GM20000 (cell line): ENCODE measurements around the gene NHS.

Source experiments
- DNase-seq: peaks from one replicate; pipeline ENCODE4 v3.0.0; 2012; ENCODE audit warnings: low spot score
- TF ChIP-seq, protein P1 (sequence below): IDR thresholded peaks from 2 replicates; pipeline ENCODE4 v1.5.1; 2012; ENCODE audit warnings: mild to moderate bottlenecking, control low read depth; ENCODE audit errors: extremely low read depth, missing control alignments

Gene NHS

DNA sequence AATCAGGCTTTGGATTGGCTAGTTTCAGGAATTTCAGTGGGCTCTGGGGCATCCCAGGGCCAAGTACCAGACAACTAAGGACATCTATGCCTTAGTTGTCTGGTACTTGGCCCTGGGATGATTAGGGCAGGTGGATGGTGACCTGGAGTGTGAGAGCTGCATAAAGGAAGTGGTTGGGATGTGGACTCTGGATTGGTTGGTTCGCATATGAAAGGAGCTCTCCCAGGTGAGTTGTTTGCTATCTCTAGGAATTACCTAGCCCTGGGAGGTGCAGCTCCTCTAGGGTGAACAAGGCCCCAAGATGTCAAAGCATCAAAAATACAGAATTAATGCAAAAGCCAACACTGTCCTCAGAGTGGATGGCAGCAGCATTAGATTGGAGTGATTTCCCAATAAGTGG, 109.6 kb downstream of the NHS start:
- DNase-seq, result no peak
- TF ChIP-seq, protein P1, sequence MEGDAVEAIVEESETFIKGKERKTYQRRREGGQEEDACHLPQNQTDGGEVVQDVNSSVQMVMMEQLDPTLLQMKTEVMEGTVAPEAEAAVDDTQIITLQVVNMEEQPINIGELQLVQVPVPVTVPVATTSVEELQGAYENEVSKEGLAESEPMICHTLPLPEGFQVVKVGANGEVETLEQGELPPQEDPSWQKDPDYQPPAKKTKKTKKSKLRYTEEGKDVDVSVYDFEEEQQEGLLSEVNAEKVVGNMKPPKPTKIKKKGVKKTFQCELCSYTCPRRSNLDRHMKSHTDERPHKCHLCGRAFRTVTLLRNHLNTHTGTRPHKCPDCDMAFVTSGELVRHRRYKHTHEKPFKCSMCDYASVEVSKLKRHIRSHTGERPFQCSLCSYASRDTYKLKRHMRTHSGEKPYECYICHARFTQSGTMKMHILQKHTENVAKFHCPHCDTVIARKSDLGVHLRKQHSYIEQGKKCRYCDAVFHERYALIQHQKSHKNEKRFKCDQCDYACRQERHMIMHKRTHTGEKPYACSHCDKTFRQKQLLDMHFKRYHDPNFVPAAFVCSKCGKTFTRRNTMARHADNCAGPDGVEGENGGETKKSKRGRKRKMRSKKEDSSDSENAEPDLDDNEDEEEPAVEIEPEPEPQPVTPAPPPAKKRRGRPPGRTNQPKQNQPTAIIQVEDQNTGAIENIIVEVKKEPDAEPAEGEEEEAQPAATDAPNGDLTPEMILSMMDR, result no peak

DNA sequence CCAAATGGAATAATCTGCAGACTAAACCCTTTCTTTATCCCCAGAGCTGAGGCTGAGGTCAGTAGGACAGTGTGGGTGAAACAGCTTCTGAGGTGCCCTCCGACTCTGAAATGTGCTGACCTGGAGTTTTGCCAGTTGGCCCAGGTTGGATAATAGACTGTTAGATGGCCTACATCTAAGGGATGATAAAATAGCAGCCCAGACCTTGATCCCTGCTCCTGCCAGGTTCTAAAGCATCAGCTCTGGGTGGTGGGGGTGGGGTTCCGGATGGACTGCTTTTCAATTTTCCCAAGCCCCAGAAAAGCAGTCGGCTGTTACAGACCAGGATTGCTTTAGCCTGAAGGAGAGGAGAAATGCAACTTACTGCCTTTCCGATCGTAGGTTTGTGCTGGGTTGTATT, 110.4 kb downstream of the NHS start:
- no peak for DNase-seq
- TF ChIP-seq, protein P1, result no peak

DNA sequence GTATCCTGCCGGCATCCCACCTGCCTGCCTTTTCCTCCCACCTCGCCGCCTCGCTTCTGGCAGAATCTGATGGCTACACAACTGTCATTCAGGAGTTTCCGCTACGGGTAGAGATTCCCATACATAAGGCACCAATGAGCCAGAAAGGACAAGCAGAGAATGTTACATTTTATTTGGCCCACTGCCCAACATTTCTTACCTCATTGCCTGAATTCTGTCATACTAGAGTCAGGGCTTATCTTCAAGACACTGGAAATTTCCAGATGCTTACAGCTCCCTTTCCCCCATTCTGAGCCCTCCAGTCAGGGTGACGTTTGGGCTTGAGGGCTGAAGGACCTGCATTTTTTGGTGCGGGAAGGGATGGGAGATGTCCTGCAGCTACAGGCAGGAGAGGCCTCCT, 113.0 kb downstream of the NHS start:
- TF ChIP-seq, protein P1, result no peak

DNA sequence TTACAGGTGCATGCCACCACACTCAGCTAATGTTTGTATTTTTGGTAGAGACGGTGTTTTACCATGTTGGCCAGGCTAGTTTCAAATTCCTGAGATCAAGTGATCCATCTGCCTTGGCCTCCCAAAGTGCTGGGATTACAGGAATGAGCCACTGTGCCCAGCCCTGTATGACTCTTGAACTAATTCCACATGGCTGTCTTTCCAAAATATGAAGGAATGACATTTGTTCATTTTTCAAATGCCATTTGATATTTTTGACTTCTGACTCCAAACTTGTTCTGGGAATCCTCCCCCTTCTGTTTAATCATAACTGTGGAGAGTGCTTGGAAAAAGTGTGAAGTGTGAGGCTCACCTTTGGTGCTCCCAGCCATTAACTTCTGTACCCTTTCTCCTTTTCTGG, 119.2 kb downstream of the NHS start:
- TF ChIP-seq, protein P1, result no peak
- no peak for DNase-seq

More for the DNA sequence above, 113.0 kb downstream of the NHS start:
- no peak for DNase-seq

DNA sequence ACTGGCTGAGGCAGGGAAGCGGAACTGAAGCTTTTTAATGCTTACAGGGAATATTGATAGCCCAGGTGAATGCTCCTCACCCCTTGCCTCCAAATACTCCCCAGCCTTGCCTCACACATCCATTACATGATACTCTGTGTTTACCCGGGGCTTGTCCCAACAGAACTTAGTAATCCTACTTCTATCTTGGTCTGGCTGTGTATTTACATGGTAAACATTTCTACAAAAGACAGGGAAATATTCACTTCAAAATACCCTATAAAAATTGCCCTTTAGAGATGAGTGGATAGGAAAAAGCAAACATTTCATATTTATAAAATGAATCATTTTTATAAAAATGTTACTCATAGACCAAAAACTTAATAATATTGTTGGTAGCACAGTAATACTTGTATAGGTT, 120.1 kb downstream of the NHS start:
- TF ChIP-seq, protein P1, result no peak
- DNase-seq, result no peak

DNA sequence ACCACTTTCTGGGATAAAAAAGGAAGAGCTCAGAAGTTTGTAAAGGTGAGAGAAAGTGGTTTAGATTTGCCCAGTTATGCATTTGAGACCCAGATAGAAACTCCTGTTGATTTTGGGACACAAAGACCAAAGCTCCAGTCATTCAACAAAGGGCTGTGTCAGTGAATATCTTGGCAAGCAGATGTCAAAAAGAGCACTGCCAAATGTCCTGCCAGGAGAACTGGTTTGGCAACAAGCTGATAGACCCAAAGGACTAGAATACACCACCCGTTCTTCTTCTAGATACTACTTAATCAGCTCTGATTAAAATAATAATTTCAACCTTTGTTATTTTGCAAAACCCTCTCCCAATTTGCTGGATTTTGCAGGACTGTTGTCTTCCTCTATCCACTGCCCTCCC, 121.4 kb downstream of the NHS start:
- no peak for DNase-seq
- TF ChIP-seq, protein P1, result no peak

DNA sequence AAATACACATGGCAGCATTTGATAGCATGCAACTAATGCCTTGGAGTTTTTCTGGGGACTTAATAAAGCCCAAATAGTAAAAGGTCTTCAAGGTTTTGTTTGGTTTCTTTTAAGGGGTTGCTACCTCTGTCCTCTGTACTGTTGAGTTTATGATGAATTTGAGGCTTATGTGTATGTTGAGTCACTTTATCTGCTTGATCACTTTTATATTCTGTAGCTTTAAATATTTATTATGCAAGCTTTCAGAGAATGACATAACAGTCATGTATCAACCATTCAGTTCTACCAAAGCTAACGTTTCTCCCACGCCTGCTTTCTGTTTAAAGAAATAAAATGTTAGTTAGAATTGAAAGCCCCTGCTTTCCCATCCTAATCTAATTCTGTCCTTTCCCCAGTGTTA, 122.2 kb downstream of the NHS start:
- no peak for DNase-seq
- TF ChIP-seq, protein P1, result no peak
